Stimulated activated CD8-positive, alpha-beta memory T cell treated with anti-CD3 and anti-CD28 coated beads, Interleukin-15, amount 100 ng/mL, for 4 hours (primary cell): Measurements from ENCODE around the gene ZNF138.
"Not testable (repeated sequence)": the region's sequence is repeated elsewhere in the genome, so short reads cannot be mapped to it uniquely, and the experiment has no call there.

Experiments used
- DNase-seq, 2 donors: peaks; one replicate each; pipeline ENCODE4 v3.0.0-alpha.2; 2020; ENCODE audit warnings: low read depth in 2 of 2

The ZNF138 gene

GRCh38 chr7:64838051-64838450 lies 43.8 kb downstream of the ZNF138 start:
- not testable (repeated sequence) for DNase-seq

- no peak for DNase-seq
These were observed 44.5 kb downstream of the ZNF138 start for GRCh38 chr7:64838691-64839090.

- DNase-seq, result no peak
These were observed 45.7 kb downstream of the ZNF138 start for GRCh38 chr7:64839910-64840309.

GRCh38 chr7:64849250-64849923 lies 55.2 kb downstream of the ZNF138 start:
- DNase-seq, result no peak

- DNase-seq, result no peak
These were observed 55.8 kb downstream of the ZNF138 start for GRCh38 chr7:64849924-64850499.

- no peak for DNase-seq
These were observed 59.5 kb downstream of the ZNF138 start for GRCh38 chr7:64853679-64854078.

GRCh38 chr7:64854969-64855368 lies 60.7 kb downstream of the ZNF138 start:
- DNase-seq, result no peak

GRCh38 chr7:64863021-64863420 lies 68.8 kb downstream of the ZNF138 start:
- no peak for DNase-seq

- not testable (repeated sequence) for DNase-seq
These were observed 69.3 kb downstream of the ZNF138 start for GRCh38 chr7:64863530-64863929.

GRCh38 chr7:64863969-64864368 lies 69.7 kb downstream of the ZNF138 start:
- DNase-seq, result no peak

GRCh38 chr7:64867863-64868440 lies 73.7 kb downstream of the ZNF138 start:
- DNase-seq, result no peak

- no peak for DNase-seq
These were observed 74.3 kb downstream of the ZNF138 start for GRCh38 chr7:64868499-64868898.

GRCh38 chr7:64869121-64869725 lies 75.0 kb downstream of the ZNF138 start:
- no peak for DNase-seq

GRCh38 chr7:64869912-64870562 lies 75.8 kb downstream of the ZNF138 start:
- DNase-seq, result no peak

GRCh38 chr7:64870656-64871055 lies 76.4 kb downstream of the ZNF138 start:
- DNase-seq, result no peak

- no peak for DNase-seq
These were observed 77.5 kb downstream of the ZNF138 start for GRCh38 chr7:64871761-64872160.

- DNase-seq, result no peak
These were observed 78.3 kb downstream of the ZNF138 start for GRCh38 chr7:64872351-64873154.

- no peak for DNase-seq
These were observed 78.9 kb downstream of the ZNF138 start for GRCh38 chr7:64873155-64873500.

GRCh38 chr7:64873517-64873916 lies 79.3 kb downstream of the ZNF138 start:
- DNase-seq, result no peak

- no peak for DNase-seq
These were observed 79.9 kb downstream of the ZNF138 start for GRCh38 chr7:64874114-64874513.

- DNase-seq, result no peak
These were observed 80.5 kb downstream of the ZNF138 start for GRCh38 chr7:64874562-64875250.
